ENCODE measurements around the gene CAPN15.

CAPN15 gene

DNA sequence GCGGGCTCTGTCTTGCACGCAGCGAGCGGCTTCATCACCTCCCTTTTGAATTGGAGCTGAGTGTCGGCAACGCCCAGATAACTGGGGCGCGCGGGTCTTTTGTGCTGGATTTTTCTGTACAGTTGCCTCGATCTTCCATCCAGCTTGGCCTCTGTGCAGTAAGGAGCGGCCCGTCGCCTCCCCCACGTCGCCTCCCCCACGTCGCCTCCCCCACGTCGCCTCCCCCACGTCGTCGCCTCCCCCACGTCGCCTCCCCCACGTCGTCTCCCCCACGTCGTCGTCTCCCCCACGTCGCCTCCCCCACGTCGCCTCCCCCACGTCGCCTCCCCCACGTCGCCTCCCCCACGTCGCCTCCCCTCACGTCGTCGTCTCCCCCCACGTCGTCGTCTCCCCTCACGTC lies 17.0 kb downstream of the CAPN15 start:
- DNase-seq (ENCODE audit: low read depth, low spot score), result no peak

DNA sequence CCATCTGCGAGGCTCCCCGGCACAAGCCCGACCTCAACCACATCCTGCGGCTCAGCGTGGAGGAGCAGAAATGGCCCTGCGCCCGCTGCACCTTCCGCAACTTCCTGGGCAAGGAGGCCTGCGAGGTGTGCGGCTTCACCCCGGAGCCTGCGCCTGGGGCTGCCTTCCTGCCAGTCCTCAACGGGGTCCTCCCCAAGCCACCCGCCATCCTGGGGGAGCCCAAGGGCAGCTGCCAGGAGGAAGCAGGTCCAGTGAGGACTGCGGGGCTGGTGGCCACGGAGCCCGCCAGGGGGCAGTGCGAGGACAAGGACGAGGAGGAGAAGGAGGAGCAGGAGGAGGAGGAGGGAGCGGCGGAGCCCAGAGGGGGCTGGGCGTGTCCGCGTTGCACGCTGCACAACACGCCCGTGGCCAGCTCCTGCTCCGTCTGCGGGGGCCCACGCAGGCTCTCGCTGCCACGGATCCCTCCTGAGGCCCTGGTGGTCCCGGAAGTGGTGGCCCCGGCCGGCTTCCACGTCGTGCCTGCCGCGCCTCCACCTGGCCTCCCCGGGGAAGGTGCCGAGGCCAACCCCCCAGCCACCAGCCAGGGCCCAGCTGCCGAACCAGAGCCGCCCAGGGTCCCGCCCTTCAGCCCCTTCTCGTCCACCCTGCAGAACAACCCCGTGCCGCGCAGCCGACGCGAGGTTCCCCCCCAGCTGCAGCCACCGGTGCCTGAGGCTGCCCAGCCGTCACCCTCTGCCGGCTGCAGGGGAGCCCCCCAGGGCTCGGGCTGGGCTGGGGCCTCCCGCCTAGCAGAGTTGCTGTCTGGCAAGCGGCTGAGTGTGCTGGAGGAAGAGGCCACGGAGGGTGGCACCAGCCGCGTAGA lies 19.6 kb downstream of the CAPN15 start:
- no peak for DNase-seq (ENCODE audit: low read depth, low spot score)

DNA sequence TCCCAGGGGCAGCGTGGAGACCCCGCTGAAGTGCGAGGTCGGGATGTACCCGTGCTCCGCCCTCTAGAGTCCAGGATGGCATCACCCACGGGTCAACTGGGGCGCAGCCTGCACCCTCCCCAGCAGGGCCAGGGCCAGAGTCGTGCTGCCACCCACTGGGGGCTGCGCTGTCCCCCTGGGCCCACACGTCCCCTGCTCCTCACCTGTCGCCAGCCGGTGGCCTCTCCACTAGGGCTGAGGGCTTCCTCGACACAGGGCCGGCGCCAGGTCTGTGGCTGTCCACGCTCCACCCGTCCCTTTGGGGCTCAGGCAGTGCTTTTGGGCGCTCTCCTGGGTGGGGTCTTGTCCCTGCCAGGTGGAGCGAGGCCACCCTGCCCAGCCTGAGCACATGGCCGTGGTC lies 21.1 kb downstream of the CAPN15 start:
- DNase-seq (ENCODE audit: low read depth, low spot score), result no peak

DNA sequence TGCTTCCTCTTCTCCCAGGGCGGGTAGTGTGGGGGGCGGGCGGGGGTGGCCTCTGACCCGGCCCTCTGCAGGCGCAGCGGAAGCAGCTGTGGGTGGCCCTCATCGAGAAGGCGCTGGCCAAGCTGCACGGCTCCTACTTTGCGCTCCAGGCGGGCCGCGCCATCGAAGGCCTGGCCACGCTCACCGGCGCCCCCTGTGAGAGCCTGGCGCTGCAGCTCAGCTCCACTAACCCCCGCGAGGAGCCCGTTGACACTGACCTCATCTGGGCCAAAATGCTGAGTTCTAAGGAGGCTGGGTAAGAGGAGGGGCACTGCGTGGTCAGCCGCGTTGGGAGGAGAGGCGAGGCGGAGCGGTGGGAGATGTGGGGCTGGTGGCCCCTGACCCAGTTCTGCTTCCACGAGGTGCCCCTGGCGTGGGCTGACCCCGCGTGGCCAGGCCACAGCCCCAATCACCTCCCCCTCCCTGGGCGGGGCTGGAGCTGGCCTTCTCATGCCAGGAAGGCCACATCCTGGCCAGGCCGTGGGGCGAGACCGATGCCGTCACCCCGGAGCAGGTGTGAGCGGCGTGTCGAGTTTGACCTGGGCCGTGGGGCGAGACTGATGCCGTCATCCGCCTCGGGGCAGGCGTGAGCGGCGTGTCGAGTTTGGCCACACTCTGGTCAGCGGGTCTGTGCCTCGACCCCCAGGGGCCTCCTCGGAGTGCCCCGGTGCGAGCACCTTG lies 22.2 kb downstream of the CAPN15 start:
- no peak for DNase-seq (ENCODE audit: low read depth, low spot score)

DNA sequence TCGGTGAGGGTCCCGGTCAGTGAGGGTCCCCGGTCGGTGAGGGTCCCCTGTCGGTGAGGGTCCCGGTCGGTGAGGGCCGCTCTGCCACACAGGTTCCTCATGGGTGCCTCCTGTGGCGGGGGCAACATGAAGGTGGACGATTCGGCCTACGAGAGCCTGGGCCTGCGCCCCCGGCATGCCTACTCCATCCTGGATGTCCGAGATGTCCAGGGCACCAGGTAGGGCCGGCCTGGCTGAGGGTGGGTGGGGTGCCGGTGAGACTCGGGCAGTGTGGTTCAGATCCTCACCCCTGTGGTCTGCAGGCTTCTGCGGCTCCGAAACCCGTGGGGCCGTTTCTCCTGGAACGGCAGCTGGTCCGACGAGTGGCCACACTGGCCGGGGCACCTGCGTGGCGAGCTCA lies 23.7 kb downstream of the CAPN15 start:
- no peak for DNase-seq (ENCODE audit: low read depth, low spot score)

DNA sequence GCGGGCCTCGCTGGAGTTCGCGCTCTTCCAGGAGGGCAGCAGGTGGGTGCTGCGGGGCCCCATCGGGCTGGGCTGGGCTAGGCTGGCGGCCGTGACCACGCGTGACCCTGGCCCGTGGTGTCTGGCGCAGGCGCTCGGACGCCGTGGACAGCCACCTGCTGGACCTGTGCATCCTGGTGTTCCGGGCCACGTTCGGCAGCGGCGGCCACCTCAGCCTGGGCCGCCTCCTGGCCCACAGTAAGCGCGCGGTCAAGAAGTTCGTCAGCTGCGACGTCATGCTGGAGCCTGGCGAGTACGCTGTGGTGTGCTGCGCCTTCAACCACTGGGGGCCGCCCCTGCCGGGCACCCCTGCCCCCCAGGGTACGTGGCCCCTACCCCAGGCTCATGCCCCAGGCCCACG lies 24.7 kb downstream of the CAPN15 start:
- no peak for DNase-seq (ENCODE audit: low read depth, low spot score)

DNA sequence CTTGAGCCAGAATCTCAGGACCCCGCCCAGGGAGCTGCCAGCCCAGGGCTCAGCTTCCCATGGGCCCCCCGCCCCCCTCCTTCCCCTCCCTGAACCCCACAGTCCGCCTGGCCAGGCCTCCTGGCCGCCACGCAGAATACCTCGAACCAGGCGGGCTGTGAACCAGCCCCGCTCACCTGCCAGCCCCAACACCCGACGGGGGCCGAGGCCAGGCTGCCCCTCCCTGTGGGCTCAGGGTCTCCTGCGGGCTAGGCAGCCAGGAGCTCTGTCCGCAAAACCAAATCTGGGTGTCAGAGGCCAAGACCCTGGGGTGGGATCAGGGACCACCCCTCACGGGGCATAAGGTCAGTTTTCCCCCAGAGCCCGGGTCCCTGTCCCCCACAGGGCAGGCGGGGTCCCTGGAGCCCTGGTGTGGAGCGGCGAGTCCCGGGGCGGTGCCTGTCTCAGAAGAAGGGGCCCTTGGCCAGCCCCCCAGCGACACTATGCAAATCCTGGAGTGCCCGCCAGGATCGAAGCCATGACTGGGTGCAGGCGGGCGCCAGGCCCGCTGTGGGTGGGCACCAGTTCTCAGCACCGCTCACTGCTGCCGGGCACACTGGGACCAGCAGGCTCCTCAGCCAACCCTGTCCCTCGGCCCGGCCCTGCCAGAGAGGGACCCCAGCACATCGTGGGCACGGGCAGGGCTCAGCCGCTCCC lies 26.2 kb downstream of the CAPN15 start:
- DNase-seq (ENCODE audit: low read depth, low spot score), result no peak

DNA sequence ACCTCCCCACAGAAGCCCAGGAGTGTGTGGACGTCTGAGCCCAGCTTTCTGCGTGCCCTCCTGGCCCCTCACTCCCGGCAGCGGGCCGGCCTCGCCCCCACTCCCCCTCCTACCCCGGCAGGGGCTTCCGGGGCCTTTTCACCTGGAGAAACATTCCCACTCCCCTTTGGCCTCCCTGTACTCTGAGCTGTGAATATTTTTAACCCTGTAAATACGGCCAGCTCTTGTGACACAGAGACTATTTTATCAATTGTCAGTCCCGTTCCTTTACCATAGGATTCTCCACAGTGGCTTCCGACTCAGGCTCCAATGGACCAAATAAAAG lies 26.7 kb downstream of the CAPN15 start:
- DNase-seq (ENCODE audit: low read depth, low spot score), result no peak

DNA sequence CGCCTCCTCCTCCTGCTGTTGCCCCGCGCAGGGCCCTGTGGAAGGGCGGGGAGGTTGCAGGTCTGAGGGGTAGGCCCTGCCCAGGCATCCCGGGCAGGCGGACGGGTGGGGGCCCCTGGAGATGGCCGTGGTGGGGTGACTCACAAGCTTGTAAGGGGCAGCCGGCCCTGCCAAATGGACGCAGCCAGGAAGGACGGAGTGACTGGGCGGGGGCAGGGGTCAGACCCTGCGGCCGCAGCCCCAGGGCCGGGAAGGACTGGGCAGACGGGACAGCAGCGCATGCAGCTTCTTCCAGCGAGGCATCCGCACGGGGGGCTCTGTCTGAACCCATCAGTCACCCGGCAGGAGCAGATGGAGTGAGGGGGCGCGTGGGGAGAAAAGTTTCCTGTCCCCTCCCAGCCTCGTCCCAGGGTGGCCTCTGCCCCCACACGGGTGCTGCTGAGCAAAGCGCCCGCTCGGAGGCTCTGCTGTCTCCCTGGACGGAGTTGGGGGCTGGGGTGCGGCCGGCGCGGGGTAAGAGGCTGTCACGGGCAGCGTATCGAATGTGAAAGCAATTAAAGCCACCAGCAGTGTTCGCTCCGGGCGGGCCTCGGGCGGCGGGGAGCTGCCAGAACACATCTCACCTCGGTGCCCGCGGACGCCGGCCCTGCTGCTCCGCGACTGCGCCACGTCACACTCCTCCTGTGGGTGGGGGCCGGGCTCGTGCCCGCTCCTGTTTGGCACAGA lies 27.3 kb downstream of the CAPN15 start:
- no peak for DNase-seq (ENCODE audit: low read depth, low spot score)

DNA sequence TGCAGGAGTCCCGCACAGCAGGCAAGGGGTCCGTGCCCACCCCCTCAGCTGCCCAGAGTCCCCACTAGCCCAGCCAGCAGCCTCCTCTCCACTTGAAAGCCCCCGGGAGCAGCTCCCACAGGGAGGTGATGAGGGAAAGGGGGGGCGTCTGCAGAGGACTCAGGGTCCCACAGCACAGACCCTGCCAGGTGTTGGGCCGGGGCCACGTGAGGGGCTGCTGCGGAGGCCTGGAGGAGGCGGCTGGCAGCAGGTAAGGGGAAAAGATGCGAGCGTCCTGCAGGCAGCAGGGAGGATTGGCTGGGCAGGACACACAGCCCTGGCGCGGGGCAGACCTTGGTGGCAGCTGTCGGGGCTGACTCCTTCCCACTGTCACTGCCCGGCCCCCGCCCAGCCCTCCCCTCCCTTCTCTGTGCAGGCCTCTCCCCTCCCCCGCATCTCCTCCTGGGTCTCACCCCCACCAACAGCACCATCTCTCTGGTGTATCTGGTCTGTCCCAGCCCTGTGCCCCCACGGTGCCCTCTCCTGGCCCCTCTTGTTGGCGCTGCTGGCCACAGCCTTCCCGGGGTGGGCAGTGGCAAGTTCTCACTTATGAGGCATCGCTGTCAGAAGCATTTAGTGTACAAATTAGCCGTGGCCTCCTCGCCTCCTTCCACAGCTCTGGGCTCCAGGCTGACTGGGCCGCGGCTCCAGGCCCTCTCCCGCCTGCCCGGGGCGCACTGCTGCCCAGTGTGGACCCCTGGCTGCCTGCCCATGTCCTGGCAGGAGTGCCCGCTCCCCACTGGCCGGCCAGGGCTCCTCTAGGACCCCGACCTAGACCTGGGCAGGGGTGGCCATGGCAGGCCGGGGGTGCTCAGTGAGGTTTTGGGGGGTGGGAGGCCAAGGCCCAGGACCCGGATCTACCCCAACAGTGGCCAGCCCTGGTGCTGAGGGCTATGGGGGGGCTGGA lies 28.3 kb downstream of the CAPN15 start:
- no peak for DNase-seq (ENCODE audit: low read depth, low spot score)

DNA sequence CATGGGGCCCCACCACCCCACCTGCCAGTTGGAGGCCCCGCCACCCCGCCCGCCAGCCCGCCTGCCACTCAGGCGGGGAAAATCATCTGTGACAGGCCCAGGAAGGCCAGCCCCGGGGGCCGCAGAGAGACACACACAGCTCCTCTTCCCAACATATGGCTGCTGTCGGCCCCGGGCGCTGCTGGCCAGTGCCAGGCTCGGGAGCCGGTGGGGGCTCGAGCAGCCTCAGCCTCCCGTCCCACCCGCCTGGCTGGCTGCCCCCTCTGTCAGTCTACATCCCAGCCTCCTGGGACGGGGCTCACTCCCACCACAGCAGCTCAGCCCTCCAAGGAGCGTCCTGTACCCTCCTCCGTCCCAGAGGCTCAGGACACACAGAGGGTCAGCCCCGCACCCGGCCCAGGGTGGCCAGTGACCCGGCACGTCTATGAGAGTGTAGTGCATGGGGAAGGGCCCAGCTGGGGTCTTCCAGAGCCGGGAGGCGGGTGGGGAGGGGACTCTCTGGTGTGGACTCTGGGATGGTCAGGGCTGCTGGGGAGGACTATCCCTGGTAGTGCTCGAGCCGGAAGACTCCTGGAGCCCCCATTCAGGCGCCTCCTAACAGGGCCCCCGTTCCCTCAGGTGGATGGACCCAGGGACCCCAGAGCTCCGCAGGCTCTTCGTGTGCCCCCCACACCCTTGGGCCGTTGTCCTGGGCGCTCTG lies 29.1 kb downstream of the CAPN15 start:
- DNase-seq (ENCODE audit: low read depth, low spot score), result no peak

DNA sequence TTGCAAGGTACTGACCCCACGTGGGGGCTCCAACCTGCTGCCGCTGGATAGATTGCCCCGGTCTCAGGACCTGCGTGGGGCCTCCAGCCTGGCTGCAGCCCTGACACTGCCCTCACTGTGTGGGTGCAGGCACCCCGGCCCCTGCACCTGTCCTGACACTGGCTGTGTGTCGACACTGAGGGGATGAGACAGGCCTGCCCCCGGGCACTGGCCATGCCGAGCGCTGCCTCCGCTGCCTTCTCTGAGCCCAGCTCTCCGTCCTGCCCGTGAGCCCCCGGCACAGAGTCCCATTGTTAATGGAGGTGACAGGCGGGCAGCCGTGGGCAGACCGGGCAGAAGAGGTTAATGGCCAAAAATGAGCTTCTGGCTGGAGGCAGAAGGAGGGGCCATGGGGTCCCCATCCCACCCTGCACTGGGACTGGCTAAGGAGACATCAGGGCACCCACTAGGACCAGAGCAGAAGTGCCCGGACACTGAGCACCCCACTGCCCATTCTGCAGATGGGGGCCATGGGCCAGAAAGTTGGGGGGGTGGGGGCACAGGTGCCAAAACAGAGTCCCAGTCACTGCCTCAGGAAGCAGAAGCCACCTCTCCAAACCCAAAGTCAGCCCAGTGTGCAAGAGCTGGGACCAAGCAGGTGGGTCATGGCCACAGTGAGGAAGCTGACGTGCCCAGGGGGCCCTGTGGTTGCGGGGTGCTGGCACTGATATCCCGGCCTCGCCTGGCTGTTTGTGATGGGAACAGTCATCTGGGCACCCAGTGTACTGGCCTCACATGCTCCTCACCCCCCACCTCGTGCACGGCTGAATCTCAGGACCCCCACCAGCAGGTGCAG lies 30.2 kb downstream of the CAPN15 start:
- DNase-seq (ENCODE audit: low read depth, low spot score), result no peak

DNA sequence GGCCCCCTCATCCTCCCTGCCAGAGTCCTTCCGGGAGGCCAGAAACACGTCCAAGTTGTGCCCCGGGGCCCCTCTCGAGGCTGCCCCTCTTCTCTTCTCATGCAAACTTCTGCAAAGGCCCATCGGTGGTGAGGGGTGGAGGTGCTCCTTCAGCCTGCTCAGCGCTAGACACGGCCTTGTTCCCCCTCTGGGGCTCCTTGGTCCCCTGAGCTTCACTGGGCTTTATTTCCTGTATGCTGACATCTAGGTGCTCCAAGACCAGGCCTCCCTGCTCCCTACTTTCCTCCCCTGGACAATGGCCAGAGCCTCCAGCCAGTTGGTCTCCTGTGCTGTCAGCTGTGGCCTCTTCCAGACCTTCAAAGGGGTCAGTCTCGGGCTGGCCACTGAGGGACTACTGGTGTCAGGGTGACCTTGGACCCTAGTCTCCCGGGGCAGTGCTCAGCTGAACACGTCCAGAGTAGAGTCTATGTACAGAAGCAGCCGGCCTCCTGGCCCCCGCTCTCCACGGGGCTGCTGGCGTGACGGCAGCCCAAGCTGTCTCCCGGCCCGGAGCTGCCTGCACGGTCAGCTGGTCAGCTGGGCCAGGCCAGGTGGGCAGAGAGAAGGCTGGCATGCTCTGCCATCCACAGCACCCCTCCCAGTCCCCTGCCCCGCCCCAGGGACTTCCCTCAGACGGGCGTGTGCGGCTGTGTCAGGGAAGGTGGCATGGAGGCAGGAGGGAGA lies 30.9 kb downstream of the CAPN15 start:
- no peak for DNase-seq (ENCODE audit: low read depth, low spot score)

DNA sequence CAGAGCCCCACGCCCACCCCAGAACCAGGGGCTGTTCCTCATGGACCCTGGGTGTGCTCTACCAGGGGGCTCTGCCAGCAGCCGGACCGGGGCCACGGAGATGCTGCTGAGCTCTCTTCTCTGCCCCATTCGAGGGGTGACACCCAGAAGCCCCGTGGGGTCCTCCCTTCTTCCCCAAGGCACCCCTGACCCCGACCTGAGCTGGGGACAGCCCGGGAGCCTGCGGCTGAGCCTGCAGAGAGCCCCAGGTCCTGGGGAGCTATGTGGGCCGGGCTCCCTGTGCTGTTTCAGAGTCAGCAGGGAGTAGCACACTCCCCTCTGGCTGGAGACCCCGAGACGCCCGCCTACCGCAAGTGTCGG lies 31.5 kb downstream of the CAPN15 start:
- DNase-seq (ENCODE audit: low read depth, low spot score), result no peak

DNA sequence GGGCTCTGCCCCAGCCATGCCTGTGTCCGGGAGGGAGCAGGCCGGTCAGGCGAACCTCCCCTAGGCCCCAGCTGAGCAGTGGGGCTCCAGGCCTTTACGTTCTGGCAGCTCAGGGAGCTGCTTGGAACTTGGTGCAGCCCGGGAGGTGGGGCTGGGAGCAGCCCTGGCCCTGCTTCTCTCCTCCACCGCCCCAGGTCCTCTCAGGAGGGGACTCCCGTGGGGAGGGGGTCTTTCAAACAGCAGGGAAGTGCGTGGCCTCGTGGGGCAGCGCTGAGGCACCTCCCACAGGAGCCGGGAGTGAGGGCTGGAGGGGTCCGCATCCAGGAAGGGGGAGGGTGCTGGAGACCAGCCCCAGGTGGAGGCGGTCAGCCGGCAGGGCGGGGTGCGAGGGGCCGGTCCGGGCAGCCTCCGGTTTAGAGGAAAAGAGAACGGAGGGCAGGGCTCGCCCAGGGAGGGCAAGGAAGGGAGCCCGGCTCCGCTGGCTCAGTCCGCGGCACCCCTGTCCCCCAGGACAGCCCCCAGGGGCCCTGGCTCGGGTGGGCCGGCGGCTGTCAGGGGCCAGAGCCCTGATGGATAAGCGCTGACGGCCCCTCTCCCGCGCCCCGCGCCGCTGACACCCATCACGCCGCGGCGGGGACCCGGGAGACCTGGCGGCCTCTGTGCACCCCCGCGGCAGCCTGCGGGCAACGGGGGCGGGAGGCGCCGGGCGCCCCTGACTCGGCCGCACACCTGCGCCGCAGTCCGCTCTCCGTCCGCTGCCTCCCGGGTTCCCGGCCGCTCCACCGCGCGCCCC lies 32.1 kb downstream of the CAPN15 start:
- DNase-seq (ENCODE audit: low read depth, low spot score), result no peak

DNA sequence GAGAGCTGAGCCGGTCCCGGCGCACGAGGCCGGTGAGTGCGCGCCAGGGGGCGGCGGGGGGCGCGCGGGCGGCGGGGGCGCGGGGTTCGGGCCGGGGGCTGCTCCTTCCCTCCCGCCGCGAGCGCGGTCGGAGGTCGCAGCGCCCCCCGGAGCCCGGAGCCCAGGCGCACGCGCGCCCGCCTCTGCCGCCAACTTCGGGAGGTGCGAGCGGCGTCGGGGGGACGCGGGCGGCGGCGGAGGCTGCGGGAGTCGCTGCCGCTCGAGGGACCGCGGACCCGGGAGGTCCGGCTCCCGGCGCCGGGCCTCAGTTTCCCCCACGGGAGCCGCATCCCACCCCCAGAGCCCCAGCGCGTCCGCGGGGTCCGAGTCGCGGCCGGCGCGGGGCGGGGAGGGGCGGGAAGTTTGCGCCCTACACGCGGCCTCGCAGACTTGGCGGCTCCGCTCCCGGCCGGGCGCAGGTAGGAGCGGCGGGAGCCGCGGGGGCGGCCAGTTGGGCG lies 32.7 kb downstream of the CAPN15 start, which contains the start of gene PRR35:
TSS of gene PRR35 (plus strand) at position 191 of the 497 bp plus-strand sequence. CDS start 2,901 bp downstream, outside the sequence.
- DNase-seq (ENCODE audit: low read depth, low spot score), result no peak

DNA sequence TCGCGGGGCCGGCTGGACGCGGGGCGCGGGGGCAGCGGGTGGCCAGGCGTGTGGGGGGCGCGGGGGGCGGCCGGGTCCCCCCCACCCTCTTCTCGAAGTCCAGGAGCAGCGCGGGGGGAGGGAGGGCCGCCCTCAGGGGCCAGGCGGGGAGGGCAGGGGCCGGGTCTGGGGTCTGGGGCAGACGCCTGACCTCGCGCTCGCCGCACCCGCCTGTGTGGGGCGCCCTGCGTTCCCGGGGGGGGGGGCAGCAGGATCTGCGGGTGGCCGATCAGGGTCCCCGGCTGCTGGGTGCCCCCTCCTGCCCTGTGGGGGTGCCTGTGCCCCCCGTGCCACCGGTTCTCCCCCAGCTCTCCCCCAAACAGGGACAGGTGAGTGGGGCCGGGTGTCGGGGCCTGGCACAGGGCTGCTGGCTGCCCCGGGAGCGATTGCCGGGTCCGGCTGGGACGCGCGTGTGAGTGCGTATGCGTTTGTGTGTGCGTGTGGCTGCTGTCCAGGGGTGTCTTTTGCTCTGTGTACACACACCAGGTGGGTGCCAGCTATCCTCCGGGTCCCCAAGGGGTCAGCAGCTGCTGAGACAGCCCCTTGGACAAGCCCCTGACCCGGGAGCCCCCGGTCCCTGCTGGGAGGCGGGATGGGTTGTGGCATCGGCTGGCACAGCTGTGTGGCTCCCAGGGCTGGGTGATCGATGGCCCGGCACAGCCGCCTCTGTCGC lies 33.3 kb downstream of the CAPN15 start:
- no peak for DNase-seq (ENCODE audit: low read depth, low spot score)
